GM21576 (cell line): Measurements from ENCODE around the gene SLC30A9.

ENCODE experiments used
- ATAC-seq: cut with Tn5 transposase; IDR thresholded peaks from one replicate; pipeline ENCODE4 v1.9.1; 2021; ENCODE audit warnings: mild to moderate bottlenecking, moderate library complexity; ENCODE audit not compliant: unreplicated experiment

Gene SLC30A9

GRCh38 chr4:42133006-42133405 is 142.7 kb downstream of the SLC30A9 start:
- ATAC-seq: no peak

GRCh38 chr4:42136371-42136770 is 146.0 kb downstream of the SLC30A9 start:
- no peak for ATAC-seq
